NCI-H1694 treated with DMSO at 0.1 percent for 48 hours (cell line): ENCODE data around the gene GNB1L.
"Not testable (repeated sequence)": the region's sequence is repeated elsewhere in the genome, so short reads cannot be mapped to it uniquely, and the experiment has no call there.

Experiments used
- DNase-seq: peaks from one replicate; lab custom pipeline; 2025; lab: John Stamatoyannopoulos, UW

The GNB1L gene

GRCh38 chr22:19843857-19844376 lies 10.8 kb downstream of the GNB1L start:
- DNase-seq: no peak

DNA sequence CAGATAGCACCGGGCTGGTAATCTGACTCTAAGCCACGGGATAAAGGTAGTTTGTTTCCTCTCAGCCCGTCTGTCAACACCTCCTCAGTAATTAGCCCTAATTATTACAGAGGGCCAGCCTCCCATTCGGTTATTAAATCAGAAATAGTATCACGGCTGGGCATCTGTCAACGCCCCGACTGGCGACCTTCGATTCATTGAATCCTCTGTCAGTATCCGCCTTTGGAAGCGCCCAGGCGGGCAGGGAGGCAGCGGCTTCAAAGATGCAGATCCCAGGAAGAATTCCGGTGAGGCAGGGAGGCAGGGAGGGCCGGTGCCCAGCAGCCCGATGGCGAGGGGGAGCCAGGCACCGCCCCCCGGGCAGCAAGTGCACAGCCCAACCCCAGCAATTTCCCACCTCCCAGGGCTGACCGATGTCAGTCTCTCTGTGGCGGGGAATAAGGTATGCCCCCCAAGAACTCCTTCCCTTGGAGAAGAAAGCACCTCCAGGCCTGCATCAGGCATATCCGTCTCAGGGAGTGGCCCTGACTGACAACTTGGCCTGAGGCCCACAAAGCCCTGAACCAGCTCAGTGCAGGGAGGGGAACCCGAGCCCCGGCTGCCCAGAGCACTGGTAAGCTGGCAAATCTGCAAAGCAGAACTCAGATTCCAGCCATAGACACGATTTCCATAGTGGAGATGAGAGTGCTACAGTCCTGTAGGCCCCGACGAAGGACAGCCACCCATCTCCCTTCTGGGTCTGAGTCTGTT lies 11.4 kb downstream of the GNB1L start:
- DNase-seq: no peak

DNA sequence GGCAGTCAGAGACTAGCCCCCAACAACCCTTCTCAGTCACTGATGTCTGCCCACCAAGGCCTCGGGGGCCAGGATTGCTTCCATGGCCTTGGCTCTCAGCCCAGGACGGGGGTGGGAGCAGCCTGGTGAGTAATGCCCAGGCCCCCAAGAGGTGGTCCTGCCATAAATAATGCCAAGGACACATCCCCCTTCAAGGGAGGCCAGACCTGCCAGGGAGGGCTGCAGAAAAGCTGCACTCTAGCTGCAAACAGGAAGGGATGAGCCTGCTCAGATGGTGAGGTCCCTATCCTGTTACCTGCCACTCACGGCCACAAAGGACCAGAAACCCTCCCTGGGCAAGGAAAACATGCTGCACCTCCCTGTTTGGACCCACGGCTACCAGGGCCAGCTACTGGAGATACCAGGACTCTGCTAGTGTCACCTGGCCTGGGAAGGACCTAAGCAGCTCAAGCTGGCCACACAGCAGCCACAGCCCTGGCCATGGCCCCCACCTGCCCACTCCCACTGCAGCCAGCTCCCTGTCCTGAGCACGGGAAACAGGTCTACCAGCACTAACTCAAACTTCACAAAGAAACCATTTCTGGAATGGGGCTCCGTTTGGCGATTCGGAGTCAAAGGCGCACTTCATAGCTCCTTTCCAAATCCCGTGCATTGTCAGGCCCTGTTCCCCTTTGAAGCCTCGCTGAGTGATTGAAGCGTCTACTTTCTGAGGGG lies 12.1 kb downstream of the GNB1L start:
- DNase-seq: no peak

DNA sequence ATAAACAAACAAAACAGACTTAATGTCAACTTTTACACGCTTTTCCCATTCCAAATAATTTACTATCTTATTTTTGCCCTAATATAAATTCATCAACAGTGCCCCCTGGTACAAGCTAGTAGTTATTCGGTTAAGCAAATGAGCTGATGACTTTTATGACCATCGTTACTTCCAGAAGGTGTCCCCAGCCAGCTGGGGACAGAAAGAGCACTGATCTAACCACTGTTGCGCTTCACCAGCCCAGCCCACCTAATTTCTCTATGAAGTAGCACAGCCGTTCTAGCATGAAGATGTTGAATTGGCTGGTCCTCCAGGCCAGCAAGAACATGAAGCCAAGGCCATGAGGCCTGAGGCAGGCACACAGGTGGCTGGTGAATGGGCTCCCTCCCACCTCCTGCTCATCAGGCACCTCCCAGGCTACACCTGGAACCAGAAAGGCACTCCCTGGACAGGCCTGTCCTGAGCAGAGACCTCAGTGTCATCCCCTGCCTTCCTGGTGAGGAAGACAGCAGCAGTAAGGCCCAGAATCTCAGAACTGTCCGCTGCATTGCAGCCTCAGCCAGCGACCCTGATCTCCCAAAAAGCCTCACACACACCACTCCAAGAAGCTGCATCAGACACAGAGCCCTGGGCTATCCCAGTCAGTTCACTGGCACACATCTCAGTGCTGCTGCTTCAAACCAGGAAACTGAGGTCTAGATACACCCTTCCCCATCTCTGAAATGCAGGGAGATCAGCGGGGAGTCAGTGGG lies 12.9 kb downstream of the GNB1L start:
- no peak for DNase-seq

- no peak for DNase-seq
Measured at GRCh38 chr22:19840955-19841640, 13.6 kb downstream of the GNB1L start.

DNA sequence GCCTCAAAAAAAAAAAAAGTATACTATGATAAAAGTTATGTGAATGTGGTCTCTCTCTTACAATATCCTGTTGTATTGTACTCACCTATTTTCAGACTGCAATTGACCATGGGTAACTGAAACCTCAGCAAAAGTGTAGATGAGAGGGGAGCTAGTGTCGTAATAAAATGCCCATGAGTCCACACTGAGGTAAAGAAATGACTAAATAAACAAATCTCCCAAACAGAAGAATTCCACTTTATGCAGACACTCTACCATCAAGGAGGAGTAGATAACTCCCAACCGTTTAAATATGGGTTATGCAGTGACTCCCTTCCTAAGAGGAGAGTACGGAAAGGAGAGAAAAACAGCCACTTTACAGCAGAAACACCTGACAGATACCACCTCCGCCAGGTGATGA lies 14.6 kb downstream of the GNB1L start:
- DNase-seq: no peak

GRCh38 chr22:19837915-19838314 lies 16.8 kb downstream of the GNB1L start:
- no peak for DNase-seq

DNA sequence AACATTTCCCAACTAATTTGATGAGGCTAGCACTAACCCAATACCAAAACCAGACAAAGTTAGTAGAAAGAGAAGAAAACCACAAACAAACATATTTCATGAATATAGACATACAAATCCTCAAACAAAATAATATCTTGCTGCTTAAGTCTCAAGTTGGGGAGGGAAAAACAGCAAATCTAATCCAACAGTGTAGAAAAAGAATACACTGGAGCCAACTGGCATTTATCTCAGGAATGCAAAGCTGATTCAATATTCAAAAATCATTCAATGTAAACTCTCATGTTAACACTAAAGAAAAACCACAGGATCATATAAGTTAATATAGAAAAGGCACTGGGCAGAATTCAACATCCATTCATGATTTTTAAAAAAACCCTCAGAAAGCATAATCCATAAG lies 18.2 kb downstream of the GNB1L start:
- no peak for DNase-seq

DNA sequence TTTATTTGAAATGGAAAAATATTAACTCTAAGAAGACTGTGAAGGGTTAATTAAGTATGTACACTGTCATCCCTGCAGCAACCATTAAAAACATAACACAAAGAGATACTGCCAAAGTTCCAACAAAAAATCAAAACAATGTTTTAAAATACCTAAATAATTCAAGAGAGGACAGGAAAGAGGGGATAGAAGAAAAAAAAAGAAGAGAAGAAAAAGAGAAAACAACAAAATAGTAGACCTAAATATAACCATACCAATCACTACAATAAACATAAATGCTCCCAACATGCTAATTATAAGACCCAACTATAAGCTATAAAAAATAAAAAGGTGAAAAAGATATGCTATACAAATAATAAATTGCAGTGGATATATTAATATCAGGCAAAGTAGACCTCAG lies 20.1 kb downstream of the GNB1L start:
- no peak for DNase-seq

DNA sequence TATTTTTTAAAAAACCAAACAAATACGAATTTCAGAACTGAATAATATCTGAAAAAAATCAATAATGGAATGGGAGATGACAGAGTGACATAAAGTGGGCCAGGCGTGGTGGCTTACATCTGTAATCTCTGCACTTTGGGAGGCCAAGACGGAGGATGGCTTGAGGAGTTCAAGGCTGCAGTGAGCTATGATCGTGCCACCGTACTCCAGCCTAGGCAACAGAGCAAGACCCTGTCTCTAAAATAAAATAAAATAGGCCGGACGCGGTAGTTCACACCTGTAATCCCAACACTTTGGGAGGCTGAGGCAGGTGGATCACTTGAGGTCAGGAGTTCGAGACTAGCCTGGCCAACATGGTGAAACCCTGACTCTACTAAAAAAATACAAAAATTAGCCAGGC lies 21.3 kb downstream of the GNB1L start:
- not testable (repeated sequence) for DNase-seq

DNA sequence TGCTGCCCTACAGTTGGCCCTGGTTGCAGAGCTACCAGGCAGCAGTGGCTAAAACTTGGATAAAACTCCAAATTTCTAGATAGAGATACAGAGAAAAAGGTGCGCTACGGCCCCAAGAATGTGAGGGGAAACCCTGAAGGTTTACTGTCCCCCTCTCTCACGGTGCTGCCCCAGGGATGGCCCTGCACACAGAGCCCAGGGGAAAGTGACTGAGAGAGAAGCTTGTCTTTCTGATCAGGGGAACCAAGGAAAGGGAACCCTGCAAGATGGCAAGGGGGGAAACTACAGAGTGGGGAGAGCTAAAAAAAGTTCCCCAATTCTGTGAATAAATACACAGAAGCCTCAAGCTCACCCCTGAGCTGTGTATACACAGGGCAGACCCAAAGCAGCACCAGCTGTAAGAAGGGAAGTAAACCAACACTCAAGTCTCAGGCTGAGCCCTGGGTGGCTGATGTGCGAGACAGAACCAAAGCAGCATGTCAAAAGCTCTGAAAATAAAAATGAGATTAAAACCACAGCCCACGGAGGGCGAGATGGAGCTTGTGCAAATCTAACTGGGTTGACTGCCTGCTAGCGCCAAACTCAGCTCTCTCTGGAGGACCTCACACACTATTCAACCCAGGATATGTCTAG lies 22.1 kb downstream of the GNB1L start:
- no peak for DNase-seq

- not testable (repeated sequence) for DNase-seq
Measured at GRCh38 chr22:19831979-19832378, 22.7 kb downstream of the GNB1L start.

DNA sequence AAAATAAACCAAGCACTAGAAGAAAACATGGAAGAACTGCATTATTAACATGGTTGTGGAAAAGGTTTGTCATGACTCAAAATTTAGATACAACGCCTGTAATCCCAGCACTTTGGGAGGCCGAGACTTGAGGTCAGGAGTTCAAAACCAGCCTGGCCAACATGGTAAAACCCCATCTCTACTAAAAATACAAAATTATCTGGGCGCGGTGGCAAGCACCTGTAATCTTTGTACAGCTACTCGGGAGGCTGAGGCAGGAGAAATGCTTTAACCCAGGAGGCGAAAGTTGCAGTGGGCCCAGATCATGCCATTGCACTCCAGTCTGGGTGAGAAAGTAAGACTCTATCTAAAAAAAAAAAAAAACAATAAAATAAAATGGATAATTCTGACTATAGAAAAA lies 23.7 kb downstream of the GNB1L start:
- DNase-seq: no peak

DNA sequence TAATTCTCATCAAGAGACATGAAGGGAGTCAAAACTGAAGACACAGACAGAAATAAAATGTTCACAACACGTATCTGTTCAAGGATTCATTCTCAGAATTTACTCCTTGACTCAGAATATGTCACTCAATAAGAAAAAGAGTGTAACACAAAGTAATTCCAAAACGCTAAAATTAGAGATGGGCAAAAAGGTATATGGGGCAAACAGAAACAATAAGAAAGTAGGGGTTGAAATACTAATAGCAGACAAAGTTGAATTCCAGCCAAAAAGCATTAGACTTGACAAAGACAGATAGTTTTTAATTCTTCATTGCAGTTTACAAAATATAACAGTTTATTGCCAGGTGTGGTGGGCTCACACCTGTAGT lies 26.7 kb downstream of the GNB1L start:
- no peak for DNase-seq

GRCh38 chr22:19827341-19828034 lies 27.2 kb downstream of the GNB1L start:
- DNase-seq: no peak

DNA sequence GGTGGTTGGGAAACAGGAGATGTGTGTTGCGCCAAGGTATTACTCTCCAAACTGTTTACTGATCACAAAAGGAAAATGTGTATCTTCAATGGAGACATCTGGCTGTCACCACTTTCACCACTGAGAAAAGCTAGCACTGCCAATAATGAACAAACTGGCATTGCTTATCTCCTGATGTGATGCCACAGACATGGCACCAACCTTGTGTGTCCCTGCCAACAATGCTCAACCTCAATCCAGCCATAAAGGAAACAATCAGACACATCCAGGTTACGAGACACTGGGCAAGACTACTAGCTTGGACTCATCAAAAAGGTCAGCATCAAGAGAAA lies 28.1 kb downstream of the GNB1L start:
- DNase-seq: no peak

DNA sequence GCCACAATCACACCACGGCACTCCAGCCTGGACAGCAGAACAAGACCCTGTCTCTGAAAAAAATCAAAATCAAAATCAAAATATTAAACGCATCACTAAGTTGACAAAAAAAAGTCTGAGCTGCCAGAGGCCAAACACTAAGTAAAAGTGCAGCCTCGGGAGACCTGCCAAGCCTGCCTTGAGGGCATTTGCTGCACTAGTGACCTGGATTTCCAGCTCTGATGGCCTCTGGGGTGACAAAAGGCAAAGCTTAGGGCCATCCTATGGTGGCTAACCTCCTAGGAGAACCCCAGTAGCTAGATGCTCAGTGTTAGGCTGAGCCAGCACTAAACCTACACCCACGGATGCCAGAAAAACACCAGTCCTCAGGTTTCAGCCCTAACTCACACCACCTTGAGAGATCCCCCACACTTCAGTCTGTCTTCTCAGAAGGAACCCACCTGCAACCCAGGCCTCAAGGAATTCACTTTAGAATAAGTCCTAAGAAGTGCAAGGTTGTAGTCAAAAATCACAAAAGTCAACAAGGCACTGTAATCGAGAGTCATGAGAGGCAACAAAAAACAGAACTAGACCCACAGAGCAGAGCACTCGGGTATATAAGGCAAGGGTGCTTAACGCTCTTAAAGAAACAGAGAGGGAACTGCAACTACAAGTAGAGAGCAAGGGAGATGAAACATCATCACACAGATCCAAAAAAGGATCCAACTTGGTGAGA lies 28.6 kb downstream of the GNB1L start:
- DNase-seq: no peak

DNA sequence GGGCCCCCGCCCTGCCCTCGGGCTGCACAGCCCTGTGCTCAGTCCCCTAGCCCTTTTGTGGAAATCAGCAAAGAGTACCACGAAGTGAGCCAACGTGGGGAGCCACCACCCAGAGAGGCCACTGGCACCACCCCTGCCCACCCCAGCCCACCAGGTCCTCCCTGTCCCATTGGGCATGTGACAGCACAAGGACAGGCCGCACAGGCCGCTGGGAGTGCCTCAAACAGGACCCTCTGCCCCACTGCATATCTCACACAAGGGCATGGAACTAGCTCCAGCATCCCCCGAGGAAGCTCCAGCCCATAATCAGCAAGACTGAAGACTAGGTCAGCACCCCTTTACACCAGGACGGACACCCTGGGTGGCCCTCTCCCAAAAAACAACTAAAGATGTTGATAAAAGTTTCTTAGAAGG lies 29.7 kb downstream of the GNB1L start:
- no peak for DNase-seq

DNA sequence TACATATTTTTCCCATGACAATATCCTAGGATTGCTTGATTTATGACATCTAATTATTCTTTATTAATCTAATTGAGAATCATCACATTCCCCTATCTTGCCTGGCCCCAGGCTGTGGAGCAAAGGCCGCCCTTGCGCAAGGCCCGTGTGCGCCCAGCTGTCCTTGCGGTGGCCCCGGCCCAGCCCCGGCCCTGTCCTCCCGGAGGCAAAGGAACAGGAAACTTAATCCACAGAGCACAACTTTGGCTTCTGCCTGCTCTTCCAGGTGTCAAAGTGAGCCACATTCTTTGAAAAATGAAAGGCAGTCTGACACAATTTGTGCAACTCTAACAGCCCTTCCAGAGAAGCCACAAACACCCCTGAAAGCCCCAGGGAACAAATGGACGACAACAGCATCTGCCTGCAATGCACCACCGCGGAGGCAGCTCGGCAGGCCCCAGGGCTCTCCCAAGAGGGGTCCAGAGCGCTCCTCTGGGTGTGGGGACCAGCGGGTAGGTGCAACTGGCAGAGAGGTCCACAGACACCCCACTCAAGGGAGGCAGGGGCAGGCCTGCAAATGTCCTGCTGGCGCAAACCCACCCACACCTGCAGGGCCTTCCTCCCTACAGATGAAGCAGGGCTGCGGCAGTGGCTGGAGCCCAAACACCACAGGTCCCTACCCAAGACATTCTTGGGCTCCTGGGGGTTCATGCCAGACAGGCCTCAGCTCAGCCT lies 30.3 kb downstream of the GNB1L start:
- no peak for DNase-seq

- DNase-seq: no peak
Measured at GRCh38 chr22:19823902-19824211, 30.8 kb downstream of the GNB1L start.
